Stimulated activated CD4-positive, alpha-beta T cell treated with anti-CD3 and anti-CD28 coated beads, Interleukin-4, amount 100 ng/mL, for 48 hours (primary cell): ENCODE results near the gene TNS1.

Experiments
- DNase-seq, 2 donors: peaks; one replicate each; pipeline ENCODE4 v3.0.0-alpha.2; 2020; ENCODE audit warnings: low read depth in 2 of 2

Gene TNS1

GRCh38 chr2:218015586-218016521 lies 13.1 kb upstream of the TNS1 start:
- DNase-seq = no peak

- DNase-seq = no peak
Observed at GRCh38 chr2:218014706-218015585, 12.2 kb upstream of the TNS1 start.

GRCh38 chr2:218013289-218013688 lies 10.5 kb upstream of the TNS1 start:
- DNase-seq = no peak

GRCh38 chr2:218012284-218012683 lies 9.5 kb upstream of the TNS1 start:
- DNase-seq = no peak

- DNase-seq = no peak
Observed at GRCh38 chr2:218011653-218012040, 8.9 kb upstream of the TNS1 start.

GRCh38 chr2:218010984-218011652 lies 8.3 kb upstream of the TNS1 start:
- DNase-seq = no peak

- DNase-seq = peak in 1 of 2 donors; percentile 10
Observed at GRCh38 chr2:218010140-218010983, 7.6 kb upstream of the TNS1 start.

- no peak for DNase-seq
Observed at GRCh38 chr2:218009765-218010139, 7.0 kb upstream of the TNS1 start.

GRCh38 chr2:218009231-218009630 lies 6.4 kb upstream of the TNS1 start:
- no peak for DNase-seq

- no peak for DNase-seq
Observed at GRCh38 chr2:218008060-218009040, 5.6 kb upstream of the TNS1 start.

- DNase-seq = no peak
Observed at GRCh38 chr2:218006741-218007140, 3.9 kb upstream of the TNS1 start.

GRCh38 chr2:218005486-218005885 lies 2.7 kb upstream of the TNS1 start:
- DNase-seq = no peak

- DNase-seq = no peak
Observed at GRCh38 chr2:218005028-218005427, 2.2 kb upstream of the TNS1 start.

GRCh38 chr2:218003981-218004419 lies 1.2 kb upstream of the TNS1 start:
- no peak for DNase-seq

- DNase-seq = no peak
Observed at GRCh38 chr2:218003281-218003944, 618 bp upstream of the TNS1 start.

- no peak for DNase-seq
Observed at GRCh38 chr2:218002143-218002844, 501 bp downstream of the TNS1 start.

- DNase-seq = no peak
Observed at GRCh38 chr2:218001629-218002028, 1.2 kb downstream of the TNS1 start.

- DNase-seq = no peak
Observed at GRCh38 chr2:218000136-218000535, 2.7 kb downstream of the TNS1 start.

GRCh38 chr2:217999595-217999959 lies 3.2 kb downstream of the TNS1 start:
- DNase-seq = no peak
